Activated T-helper 9 cell treated with anti-CD3 and anti-CD28 coated beads, Interleukin-2, amount 50 U/mL, for 16 hours (primary cell): ENCODE data around the gene CES2.
A peak's percentile ranks its signal among the peaks of the same experiment; 100 is the strongest.
"Not testable (repeated sequence)": the region's sequence is repeated elsewhere in the genome, so short reads cannot be mapped to it uniquely, and the experiment has no call there.

ENCODE experiments used
- DNase-seq: peaks from one replicate; pipeline ENCODE4 v3.0.0-alpha.2; 2020; ENCODE audit warnings: low read depth

Gene CES2

DNA sequence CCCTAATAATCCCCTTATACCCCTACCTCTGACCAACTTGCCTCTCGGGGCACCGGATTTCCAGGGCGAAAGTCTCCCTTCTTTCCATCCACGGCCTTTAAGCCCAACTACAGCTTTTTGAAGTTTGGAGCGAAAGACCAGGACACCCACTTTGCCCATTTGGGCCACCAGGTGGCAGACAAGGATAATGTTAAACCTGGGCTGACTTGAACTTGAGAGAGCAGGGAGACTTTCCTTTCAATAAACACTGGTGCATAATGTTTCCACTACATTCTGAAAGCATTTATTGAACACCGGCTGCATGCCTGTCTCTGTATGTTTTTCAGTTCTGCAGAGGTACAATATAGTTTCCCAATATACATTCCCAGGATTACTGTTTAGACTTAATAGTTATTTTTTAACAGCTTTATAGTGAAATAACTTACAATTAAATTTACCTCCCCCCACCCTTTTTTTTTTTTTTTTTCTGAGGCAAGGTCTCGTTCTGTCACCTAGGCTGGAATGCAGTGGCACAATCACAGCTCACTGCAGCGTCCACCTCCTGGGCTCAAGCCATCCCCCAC lies 18.9 kb downstream of the CES2 start:
- DNase-seq = peak; percentile 61

DNA sequence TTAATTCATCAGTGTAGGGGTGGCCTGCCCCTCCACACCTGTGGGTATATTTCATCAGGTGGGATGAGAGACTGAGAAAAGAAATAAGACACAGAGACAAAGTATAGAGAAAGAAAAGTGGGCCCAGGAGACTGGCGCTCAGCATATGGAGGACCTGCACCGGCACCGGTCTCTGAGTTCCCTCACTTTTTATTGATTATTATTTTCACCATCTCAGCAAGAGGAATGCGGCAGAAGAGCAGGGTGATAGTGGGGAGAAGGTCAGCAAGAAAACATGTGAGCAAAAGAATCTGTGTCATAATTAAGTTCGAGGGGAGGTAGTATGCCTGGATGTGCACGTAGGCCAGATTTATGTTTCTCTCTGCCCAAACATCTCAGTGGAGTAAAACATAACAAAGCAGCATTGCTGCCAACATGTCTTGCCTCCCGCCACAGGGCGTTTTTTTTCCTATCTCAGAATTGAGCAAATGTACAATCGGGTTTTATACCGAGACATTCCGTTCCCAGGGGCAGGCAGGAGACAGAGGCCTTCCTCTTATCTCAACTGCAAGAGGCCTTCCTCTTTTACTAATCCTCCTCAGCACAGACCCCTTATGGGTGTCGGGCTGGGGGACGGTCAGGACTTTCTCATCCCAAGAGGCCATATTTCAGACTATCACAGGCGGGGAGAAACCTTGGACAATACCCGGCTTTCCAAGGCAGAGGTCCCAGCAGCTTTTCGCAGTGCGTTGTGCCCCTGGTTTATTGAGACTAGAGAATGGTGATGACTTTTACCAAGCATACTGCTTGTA lies 20.2 kb downstream of the CES2 start:
- not testable (repeated sequence) for DNase-seq

DNA sequence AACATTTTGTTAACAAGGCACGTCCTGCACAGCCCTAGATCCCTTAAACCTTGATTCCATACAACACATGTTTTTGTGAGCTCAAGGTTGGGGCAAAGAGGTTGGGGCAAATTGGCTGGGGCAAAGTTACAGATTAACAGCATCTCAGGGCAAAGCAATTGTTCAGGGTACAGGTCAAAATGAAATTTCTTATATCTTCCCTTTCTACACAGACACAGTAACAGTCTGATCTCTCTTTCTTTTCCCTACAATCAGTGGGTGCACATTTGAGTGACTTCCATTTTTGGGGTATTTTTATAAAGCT lies 20.8 kb downstream of the CES2 start:
- not testable (repeated sequence) for DNase-seq

DNA sequence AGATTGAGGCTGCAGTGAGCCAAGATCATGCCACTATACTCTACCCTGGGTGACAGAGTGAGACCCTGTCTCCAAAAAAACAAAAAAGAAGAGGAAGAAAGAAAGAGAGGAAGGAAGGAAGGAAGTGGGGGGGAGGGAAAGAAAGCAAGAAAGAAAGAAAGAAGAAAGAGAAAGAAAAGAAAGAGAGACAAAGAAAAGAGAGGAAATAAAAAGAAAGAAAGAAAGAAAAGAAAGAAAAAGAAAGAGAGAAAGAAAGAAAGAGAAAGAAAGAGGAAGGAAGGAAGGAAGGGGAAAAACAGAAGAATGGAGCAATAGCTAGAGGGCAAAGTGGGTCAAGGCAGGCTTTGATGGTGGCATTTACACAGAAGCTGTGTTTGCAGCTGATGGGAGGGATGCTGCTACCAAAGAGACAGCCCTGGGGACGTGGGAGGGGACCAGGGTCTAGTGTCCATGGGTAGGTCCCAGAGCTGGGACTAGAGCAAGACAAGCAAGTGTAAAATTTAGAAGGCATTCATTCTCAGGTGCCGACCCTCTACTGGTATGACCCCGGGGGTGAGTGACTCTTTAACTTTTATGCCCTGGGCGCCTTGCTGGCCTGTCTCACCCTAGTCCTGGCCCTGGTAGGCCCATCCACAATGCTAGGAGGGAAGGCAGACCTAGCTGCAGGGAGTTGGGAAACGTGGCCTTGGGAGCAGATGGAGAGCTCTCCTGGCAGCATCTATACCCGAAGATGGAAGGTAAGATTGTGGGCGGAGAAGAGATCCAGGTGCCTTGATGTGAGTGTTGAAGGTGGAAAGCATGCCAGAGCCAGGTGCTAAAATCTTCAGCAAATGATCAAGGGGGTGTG lies 23.8 kb downstream of the CES2 start:
- DNase-seq = no peak

DNA sequence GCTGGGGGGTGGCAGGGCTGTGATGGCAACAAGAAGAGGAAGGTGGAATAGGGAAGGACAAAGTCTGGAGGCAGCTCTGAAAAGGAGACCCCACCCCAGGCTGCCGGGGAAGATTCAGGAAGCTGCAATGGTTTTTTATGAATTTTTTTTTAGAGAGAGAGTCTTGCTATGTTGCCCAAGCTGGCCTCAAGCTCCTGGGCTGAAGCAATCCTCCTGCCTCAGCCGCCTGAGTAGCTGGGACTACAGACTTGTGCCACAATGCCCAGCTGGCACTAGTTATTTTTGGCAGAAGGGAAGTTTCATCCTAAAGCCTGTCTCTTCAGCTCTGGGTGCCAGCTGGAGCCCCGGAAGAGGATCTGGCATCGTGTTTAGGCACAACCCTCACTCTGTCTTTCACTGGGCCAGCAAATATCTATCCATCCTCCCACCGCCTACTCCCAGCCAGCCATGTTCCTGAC lies 24.4 kb downstream of the CES2 start:
- DNase-seq = no peak

DNA sequence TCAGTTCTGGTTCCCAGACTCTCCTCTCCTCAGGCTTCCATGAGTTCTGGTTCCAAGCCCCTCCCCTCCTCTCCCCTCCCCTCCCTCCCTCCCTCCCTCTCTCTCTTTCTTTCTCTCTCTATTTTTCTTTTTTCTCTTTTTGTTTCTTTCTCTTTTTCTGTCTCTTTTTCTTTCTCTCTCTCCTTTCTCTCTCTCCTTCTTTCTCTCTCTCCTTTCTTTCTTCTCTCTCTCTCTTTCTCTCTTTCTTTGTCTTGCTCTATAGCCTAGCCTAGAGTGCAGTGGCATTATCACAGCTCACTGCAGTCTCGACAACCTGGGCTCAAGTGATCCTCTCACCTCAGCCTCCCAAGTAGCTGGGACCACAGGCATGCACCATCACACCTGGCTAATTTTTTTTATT lies 25.0 kb downstream of the CES2 start:
- DNase-seq = no peak

DNA sequence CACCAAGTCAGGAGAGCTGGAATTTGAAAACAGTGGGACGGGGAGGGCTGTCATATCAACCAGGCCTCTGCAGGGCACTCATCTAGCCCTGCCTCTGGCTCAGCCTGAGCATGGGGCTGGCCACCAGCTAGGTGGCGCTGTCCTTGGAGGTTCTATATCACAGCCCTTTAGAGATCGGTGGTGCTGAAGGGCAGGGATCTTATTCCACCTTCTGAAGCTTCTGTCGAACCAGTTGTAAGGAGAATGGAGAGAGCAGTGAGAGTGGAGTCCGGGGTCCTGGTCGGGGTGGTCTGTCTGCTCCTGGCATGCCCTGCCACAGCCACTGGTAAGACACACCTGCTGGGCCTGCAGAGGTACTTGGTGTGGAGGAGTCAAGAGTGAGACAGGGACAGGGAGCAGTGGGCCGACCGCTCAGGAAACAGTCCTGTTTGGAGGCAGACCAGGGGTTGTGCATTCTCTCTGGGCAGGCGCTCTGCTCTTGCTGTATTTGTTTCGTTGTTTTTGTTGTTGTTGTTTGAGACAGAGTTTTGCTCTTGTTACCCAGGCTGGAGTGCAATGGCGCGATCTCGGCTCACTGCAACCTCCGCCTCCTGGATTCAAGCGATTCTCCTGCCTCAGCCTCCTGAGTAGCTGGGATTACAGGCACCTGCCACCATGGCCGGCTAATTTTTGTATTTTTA lies 25.9 kb downstream of the CES2 start, which contains the start of gene CES3:
Gene CES3 (plus strand): TSS at position 202 of the 680 bp plus-strand sequence. CDS start 42 bp downstream, at position 244.
- DNase-seq = peak; percentile 31

DNA sequence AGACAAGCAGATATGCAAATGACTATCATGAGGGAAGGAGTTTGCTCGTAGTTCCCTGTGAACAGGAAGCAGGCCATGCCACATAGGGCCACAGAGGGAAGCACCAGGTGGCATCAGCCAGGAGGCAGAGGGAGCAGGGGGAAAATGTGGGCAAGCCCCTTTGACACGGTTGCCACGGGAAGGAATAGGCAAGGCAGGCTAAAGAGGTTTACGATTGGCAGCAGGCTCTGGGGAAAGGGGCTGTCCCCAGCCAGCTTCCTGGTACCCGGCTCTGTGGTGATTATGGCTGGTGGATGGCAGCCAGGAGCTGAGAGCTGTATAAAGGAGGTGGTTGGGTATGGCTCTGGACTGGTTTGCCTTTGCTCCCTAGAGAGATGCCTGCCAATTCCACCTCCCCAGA lies 26.6 kb downstream of the CES2 start:
- DNase-seq = no peak

DNA sequence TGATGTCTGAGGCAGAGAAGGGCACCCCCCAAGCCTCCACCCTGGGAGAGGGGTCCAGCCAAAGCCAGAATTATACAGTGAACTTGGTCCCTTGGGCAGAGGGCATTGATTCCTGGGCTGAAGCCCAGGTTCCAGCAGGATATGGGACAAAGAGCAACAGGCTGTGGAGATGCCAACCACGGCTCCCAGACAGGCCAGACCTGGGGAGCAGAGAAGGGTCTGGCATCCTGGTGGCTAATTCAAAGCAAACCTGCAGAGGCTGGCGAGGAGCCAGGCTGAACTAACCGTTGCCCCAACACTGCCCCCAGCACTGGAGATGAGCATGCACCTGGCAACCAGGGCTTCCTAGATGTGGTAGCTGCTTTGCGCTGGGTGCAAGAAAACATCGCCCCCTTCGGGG lies 28.7 kb downstream of the CES2 start:
- DNase-seq = no peak

DNA sequence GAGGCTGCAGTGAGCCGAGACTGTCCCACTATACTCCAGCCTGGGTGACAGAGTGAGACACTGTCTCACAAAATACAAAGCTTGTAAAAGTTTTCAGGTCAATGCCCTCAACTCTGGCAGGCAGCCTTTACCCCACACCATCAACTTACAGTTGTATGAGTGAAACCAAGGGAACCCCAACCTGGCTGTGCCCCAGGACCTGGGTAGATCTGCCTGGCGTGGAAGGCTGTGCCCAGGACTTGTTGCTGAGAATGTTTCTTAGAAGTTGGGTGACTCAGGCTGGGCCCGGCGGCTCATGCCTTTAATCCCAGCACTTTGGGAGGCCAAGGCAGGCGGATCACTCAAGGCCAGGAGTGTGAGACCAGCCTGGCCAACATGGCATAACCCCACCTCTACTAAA lies 33.5 kb downstream of the CES2 start:
- DNase-seq = no peak

DNA sequence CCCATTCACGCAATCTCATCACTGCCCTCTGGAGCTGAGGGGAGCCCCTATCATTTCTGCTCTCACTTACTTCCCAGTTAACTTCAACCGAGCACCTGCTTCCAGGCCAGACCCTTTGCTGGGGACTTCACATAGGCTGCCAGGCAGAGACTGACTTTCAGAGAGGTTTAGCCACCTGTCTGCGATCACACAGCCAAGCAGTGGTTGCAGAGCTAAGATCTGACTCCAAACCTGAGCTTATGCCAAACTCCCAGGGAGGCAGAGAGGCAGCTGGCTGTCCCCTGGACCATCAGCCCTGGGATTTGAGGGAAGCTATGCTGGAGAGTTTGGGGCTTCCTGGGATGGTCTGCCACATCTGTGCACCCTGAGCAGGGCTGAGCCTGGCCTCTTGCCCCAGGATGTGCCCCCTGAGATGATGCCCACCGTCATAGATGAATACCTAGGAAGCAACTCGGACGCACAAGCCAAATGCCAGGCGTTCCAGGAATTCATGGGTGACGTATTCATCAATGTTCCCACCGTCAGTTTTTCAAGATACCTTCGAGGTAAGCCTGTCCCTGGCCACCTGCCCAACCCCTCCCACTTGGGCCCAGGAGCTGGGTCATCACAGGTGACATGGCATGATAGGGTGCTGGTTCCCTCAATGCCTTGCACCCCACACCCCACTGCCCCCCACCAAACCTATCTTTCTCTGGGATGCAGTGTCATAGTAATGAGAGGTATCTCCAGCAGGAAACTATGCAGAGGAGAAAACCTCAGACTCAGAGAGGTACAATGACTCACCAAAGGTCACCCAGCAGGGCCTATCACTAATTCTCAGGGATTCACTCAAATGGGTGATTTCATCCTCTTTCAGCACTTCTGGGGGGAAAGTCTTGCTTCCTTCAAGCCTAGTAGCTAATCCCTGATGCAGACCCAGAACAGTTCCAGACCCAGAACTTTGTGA lies 35.7 kb downstream of the CES2 start:
- DNase-seq = no peak

DNA sequence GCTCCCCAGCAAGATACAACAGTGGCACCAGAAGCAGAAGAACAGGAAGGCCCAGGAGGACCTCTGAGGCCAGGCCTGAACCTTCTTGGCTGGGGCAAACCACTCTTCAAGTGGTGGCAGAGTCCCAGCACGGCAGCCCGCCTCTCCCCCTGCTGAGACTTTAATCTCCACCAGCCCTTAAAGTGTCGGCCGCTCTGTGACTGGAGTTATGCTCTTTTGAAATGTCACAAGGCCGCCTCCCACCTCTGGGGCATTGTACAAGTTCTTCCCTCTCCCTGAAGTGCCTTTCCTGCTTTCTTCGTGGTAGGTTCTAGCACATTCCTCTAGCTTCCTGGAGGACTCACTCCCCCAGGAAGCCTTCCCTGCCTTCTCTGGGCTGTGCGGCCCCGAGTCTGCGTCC lies 37.7 kb downstream of the CES2 start:
- DNase-seq = no peak

DNA sequence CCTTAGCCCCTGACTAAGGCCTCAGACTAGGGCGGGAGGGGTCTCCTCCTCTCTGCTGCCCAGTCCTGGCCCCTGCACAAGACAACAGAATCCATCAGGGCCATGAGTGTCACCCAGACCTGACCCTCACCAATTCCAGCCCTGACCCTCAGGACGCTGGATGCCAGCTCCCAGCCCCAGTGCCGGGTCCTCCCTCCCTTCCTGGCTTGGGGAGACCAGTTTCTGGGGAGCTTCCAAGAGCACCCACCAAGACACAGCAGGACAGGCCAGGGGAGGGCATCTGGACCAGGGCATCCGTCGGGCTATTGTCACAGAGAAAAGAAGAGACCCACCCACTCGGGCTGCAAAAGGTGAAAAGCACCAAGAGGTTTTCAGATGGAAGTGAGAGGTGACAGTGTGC lies 38.4 kb downstream of the CES2 start:
- DNase-seq = no peak

DNA sequence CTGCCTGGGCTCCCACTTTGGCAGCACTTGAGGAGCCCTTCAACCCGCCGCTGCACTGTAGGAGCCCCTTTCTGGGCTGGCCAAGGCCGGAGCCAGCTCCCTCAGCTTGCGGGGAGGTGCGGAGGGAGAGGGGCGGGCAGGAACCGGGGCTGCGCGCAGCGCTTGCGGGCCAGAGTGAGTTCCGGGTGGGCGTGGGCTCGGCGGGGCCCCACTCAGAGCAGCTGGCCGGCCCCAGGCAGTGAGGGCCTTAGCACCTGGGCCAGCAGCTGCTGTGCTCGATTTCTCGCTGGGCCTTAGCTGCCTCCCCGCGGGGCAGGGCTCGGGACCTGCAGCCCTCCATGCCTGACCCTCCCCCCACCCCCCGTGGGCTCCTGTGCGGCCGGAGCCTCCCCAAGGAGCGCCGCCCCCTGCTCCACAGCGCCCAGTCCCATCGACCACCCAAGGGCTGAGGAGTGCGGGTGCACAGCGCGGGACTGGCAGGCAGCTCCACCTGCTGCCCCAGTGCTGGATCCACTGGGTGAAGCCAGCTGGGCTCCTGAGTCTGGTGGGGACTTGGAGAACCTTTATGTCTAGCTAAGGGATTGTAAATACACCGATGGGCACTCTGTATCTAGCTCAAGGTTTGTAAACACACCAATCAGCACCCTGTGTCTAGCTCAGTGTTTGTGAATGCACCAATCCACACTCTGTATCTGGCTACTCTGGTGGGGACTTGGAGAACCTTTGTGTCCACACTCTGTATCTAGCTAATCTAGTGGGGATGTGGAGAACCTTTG lies 39.0 kb downstream of the CES2 start:
- not testable (repeated sequence) for DNase-seq

DNA sequence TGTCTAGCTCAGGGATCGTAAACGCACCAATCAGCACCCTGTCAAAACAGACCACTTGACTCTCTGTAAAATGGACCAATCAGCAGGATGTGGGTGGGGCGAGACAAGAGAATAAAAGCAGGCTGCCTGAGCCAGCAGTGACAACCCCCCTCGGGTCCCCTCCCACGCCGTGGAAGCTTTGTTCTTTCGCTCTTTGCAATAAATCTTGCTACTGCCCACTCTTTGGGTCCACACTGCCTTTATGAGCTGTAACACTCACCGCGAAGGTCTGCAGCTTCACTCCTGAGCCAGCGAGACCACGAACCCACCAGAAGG lies 39.6 kb downstream of the CES2 start:
- peak; percentile 15 for DNase-seq

DNA sequence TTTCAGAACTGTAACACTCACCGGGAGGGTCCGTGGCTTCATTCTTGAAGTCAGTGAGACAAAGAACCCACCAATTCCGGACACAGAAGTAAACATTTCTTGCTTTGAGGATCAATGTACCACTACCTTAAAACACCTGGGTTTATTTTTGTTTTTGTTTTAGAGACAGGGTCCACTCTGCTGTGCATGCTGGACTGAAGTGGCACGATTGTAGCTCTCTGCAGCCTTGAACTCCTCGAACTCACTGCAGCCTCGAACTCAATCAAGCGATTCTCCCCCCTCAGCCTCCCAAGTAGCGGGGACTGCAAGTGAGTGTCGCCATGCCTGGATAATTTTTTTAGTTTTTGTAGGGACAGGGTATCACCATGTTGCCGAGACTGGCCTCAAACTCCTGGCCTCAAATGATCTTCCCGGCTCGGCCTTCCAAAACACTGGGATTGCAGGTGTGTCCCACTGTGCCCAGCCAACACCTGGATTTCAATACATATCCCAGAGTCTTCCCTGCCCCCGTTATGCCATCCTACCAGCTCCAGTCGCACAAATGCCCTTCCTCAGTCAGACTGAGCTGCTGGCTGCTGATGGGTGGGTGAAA lies 40.1 kb downstream of the CES2 start:
- DNase-seq = no peak

DNA sequence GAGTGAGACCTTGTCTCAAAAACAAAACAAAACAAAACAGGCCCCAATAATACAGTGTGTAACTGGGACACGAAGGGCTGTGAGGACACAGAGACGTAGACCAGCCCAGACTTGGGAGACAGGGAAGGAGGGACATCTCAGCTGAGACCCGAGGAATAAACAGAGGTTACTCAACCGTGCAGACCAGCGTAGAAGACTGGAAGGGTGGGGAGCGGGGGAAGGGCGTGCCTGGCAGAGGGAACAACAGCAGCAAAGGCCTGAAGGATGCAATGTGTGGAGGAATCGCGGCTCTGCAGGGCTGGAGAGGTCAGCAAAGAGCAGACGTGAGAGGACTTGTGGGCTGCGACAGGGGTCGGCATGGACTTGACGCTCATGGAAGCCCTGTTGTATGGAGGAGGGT lies 41.4 kb downstream of the CES2 start:
- no peak for DNase-seq

DNA sequence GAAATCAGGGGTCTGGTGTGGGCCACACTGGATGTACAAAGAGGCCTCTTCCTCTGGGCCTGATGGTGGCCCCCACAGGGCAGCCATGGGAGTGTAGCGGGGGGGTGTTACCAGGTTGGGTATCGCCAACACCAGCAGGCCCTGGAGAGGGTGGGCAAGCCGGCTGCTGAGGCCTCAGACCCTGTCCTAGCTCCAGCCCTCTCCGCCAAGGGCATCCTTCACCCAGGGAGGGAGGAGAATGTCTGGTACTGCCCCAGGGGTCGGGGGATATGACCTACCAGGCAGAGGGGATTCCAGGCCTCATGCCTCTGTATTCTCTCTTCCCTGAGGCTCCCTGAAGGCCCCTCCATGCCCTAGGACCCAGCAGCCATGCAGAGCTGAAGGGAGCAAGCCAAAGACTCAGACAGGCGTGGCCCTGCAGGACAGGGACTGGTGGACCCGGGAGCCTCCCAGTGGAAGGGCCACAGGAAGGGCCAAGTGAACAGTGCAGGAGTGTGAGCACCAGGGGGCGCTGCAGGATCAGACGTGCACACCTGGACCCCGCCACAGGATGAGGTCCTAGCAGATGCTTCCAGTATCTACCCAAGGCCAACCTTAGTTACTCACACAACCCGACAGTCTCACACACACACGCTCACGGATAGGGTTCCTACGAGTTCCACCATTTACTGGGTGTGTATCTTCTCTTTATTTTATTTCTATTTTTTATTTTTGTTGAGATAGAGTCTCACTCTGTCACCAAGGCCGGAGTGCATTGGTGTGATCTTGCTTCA lies 42.2 kb downstream of the CES2 start:
- DNase-seq = peak; percentile 88

DNA sequence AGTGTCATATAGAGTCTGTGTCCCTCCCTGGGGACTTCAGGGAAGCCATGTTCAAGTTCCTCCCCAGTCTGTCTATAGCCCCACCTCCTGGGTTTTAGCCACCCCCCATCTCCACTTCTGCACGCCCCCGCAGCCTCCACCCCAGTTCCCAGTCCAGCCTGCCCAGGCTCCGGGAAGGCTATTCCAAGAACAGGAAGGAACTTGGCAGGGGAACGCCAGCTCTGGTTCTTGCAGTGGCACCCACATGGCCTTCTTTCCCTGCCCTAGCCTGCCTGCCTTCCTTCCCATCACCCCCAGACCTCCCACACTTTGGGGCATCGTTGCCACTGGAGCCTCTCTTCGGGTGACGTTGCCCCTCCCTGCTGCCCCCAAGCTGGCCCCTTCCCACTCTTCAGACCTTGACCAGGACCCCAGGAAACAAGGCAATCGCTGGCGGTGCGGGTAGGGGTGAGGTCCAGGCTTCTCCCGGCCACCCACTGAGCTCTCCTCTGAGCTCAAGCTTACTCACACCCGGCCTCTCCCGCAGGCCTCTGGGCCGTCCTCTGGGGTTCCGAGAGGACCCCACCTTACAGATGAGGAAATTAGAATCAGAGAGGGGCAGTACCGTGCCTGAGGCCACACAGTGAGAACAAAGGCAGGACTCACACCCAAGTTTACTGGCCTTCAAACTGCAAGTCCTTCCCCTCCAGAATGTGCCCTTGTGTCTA lies 43.8 kb downstream of the CES2 start:
- no peak for DNase-seq
